K562 treated with DMSO at 1 percent for 12 hours (cell line): ENCODE results near the gene ECE2. TPM values are rescaled to one million over a fixed set of nuclear protein-coding genes. Genes with fewer than 3 reads are reported as not detected.

Source experiments
- total RNA-seq: library from RNA; unstranded; fragments of 300-600 nt; gene quantifications from 2 replicates; pipeline ENCODE4 v1.2.3, GENCODE V29; 2022; ENCODE audit not compliant: insufficient read depth

The ECE2 gene
- total RNA-seq: not detected in 2 replicates

DNA sequence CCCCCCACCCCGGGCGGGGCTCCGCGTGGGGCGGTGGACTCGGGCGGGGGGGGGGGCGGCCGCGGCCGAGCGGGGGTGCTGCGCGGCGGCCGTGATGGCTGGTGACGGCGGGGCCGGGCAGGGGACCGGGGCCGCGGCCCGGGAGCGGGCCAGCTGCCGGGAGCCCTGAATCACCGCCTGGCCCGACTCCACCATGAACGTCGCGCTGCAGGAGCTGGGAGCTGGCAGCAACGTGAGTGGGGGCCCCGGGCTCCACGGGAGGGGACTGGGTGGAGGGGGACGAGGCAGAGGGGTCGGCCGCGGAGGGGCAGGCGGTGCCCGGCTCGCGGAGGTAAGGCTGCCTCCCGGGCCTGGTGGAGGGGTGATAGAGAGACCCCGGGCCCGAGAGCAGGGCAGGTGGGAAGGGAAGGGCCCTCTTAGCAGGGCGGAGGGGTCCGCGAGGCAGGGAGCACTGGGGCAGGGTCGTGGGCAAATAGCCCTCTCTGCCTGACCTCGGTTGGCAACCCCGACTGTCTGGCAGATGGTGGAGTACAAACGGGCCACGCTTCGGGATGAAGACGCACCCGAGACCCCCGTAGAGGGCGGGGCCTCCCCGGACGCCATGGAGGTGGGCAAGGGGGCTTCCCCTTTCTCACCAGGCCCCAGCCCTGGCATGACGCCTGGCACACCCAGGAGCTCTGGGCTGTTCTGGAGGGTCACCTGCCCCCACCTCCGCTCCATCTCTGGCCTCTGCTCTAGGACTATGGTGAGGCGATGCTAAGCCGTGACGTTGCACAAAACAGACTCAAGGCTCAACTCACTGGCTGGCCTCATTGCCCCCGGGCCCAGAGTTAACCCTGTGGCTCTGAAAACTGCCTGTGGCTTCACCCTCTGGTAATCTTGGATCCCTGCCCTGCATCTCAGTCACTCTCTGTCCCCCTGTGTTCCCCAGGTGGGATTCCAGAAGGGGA, at the start of gene ECE2:
Gene ECE2 (plus strand): TSS at position 62 of the 950 bp plus-strand sequence. CDS start 132 bp downstream, at position 194.

DNA sequence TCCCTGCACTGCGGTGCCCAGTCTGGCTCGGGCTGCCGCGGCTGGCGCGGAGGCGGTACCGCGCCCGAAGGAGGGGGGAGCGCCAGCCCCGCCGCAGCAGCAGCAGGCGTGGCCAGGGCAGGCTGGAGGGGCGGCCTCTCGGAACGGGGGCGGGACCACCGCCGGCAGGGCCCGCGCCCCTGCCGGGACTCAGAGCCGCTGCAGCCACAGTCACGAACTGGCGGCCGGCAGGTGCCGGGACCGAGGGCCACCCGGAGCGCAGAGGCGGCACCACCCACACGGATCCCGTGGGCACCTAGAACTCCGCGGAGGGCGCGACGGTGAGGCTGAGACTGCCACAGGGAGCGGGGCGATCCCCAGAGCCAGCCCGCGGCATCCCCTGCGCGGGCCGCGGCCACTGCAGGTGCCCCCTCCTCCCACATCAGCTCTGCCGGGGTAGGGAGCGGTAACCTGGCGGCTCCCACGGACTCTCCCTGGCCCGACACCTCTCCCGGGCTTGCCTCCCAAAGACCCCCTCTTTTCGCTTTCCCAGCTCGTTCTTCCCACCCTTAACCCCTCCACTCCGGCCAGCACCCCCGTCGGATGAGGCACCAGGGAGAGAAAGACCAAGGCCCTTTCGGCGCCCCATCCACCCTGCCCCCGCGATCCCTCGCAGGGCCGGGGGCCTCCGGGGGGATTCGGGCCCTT, 46.3 kb upstream of the ECE2 start, which contains the start of gene VWA5B2:
Gene VWA5B2 (plus strand): TSS at position 192 of the 687 bp plus-strand sequence. CDS start 944 bp downstream, outside the sequence.

DNA sequence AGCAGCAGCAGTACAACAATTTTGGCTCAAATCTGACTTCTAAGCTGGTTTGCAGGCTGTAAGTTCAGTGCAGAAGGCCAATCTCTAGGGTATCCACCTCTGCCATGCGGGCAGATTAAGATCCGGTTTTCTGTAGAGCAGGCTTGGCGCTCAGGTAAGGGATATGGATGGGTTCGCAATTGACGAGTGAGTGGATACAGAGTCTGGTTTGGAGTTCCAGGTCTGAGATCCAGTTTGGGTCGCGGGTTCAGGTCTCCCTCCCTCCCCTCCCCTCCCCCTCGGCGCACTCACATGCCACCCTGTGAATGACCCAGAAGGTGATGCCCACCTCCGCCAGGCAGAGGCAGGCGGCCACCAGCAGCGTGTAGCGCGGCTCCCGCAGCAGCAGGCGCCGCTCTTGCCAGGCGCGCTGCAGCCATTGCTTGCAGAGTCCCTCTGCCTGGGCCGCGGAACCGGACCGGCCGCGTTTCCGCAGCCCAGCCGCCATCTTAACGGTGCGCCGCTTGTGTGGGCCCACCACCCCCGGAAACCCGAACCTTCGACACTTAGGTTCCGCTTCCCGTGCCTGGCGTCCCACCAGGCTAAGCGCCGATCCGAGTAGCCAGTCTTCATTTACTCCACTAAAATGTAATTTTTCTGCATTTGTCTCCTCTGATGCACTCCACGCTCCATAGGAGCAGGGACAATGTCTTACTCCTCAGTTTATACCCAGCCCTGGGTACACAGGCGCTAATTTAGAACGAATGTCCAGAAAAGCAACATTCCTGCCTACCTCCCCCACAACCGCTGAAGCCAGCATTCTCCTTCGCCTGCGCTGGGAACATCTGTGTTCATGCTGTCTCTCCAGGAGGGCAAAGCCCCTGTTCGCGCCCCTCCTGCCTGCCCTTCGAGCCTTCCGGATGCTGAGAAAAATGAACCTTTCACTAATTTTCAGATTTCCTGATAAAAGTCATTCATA, 27.1 kb upstream of the ECE2 start, which contains the start of gene ALG3:
Gene ALG3 (minus strand): TSS at position 509 of the 958 bp plus-strand sequence. CDS start 22 bp downstream, at position 487.

DNA sequence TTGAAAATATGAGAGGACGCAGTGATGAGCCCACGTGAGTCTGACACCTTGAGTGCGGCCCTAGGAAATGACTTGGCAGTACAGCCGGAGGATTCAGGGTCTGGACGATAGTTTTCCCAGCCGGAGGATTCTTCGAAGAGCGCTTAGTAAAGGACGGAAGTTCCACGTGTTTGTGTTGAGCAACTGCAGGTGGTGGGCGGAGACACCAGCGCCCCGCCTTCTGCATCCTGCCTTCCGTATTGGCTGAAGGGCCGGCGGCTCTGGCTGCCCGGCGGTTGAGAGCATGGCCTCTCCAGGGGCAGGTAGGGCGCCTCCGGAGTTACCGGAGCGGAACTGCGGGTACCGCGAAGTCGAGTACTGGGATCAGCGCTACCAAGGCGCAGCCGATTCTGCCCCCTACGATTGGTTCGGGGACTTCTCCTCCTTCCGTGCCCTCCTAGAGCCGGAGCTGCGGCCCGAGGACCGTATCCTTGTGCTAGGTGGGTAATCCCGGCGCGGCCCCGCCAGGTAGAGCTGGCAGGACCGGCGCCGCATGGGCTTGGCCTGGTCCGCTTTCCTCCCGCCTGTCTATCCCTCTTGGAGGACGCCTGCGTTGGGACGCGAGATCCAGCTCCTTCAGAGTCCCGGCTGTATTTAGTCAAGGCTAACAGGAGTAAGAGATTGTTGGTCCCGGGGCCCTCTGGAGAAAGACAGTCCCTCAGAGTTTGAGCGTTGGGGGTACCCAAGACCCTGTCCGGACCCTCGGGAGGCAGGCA, 26.2 kb upstream of the ECE2 start, which contains the start of gene EEF1AKMT4:
Gene EEF1AKMT4 (plus strand): TSS at position 261 of the 755 bp plus-strand sequence. CDS start 23 bp downstream, at position 284.

DNA sequence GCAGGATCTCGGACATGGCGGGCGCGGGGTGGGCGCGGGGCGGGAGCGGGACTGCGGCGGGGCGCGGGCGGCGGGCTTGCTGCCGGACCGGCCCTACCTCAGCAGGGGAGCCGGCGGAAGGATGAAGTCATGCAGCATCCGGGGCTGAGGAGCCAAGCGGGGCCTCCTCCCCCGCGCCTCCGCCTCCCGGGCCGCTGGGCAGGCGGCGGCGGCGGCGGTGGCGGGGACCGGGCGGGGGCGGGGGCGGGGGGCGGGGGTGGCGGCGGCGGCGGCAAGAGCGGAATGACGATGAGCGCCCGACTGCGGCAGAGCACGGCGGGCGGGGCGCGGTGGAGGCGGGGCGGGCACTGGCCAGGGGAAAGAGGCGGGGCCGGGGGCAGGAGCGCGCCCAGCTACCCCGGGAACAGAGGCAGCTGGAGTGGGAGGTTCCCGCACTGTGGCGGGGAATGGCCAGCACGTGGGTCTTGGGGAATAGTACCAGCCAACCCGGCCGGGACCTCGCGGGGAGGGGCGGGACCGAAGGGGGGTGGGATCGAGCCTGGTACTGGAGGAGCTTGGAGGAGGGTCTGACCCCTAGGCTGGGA, 14.5 kb upstream of the ECE2 start, which contains the start of gene CAMK2N2:
Gene CAMK2N2 (minus strand): TSS at position 284 of the 584 bp plus-strand sequence. CDS start 268 bp downstream, at position 16.

DNA sequence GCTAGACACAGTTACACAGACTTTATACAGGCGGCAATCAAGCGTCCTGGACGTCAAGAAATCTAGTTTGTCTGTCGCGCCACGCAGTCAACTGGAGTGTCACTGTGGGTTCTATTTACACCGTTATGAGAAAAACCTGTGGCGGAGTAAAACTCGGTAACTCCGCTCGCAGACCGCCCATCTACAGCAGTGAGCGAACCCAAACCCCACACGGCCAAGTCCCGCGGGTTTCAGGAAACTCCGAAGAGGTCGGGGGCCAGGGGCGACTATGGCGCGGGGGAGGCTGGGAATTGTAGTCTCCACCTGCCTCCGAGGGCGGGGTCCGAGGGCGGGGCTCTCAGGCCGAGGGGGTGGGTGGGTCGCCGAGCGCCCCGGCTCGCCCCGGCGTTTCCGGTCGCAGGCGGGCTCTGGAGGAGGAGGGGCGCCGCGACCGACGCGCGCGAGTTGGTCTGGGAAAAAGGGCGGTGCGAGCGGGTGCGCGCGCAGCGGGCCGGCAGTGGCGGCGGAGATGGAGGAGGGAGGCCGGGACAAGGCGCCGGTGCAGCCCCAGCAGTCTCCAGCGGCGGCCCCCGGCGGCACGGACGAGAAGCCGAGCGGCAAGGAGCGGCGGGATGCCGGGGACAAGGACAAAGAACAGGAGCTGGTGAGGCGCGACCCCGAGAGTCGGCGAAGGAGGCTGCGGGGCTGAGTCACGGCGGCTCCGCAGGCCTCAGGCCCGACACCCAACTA, 23.1 kb downstream of the ECE2 start, which contains the start of gene PSMD2:
Gene PSMD2 (plus strand): TSS at position 483 of the 729 bp plus-strand sequence. CDS start 26 bp downstream, at position 509.

DNA sequence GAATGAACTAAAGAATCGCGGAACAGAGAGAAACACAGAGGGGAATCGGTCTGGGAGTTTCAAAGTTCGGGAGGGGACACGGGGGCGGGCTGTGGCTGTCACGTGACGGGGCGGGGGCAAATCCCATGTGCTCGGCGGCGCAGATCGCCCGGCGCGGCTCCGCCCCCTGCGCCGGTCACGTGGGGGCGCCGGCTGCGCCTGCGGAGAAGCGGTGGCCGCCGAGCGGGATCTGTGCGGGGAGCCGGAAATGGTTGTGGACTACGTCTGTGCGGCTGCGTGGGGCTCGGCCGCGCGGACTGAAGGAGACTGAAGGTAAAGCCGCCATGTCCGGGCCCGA, 38.5 kb downstream of the ECE2 start, which contains the start of gene EIF4G1:
Gene EIF4G1 (plus strand): TSS at position 244 of the 337 bp plus-strand sequence. CDS start 1,191 bp downstream, outside the sequence.

DNA sequence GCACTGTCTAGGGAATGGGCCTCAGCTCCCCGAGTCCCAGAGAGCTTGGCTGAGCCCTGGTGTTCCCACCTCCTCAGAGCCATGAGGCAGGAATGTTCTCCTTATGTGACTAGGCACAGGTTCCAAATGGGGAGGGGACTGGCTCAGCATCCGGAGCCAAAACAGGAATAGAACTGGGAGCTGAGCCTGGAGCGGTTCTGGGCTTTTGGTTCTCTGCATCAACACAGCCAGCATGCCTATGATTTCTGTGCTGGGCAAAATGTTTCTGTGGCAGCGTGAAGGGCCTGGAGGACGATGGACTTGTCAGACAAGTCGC, 61.5 kb downstream of the ECE2 start, which contains the start of gene FAM131A:
Gene FAM131A (plus strand): TSS at position 202 of the 316 bp plus-strand sequence. CDS start 31 bp downstream, at position 233.

Other genes with a start within 250 kb of the ECE2 start
- not detected in 2 replicates for gene HTR3D, start 244.3 kb upstream of the ECE2 start, total RNA-seq
- gene HTR3C, start 223.0 kb upstream of the ECE2 start, total RNA-seq: not detected in 2 replicates
- gene HTR3E, start 179.0 kb upstream of the ECE2 start, total RNA-seq: not detected in 2 replicates
- gene EIF2B5, start 140.7 kb upstream of the ECE2 start, total RNA-seq: 43.2 and 69.8 TPM in 2 replicates
- gene DVL3, start 120.6 kb upstream of the ECE2 start, total RNA-seq: 18.5 and 63.6 TPM in 2 replicates
- 473 and 546 TPM in 2 replicates for gene AP2M1, start 101.2 kb upstream of the ECE2 start, total RNA-seq
- gene ABCF3, start 89.8 kb upstream of the ECE2 start, total RNA-seq: 37.1 and 46.9 TPM in 2 replicates
- not detected in 2 replicates for gene VWA5B2, start 46.4 kb upstream of the ECE2 start, total RNA-seq
- gene ALG3, start 27.1 kb upstream of the ECE2 start, total RNA-seq: 64.3 and 90.9 TPM in 2 replicates
- gene EEF1AKMT4, start 26.4 kb upstream of the ECE2 start, total RNA-seq: 10.6 and 16.2 TPM in 2 replicates
- gene CAMK2N2, start 14.5 kb upstream of the ECE2 start, total RNA-seq: not detected in 2 replicates
- 273 and 379 TPM in 2 replicates for gene PSMD2, start 23.2 kb downstream of the ECE2 start, total RNA-seq
- gene EIF4G1, start 38.6 kb downstream of the ECE2 start, total RNA-seq: 136 and 214 TPM in 2 replicates
- gene FAM131A, start 61.6 kb downstream of the ECE2 start, total RNA-seq: 15.2 and 18.3 TPM in 2 replicates
- gene CLCN2, start 85.6 kb downstream of the ECE2 start, total RNA-seq: 5.2 and 12.0 TPM in 2 replicates
- gene POLR2H, start 85.7 kb downstream of the ECE2 start, total RNA-seq: 101 and 109 TPM in 2 replicates
- 0.62 TPM in 1 of 2 replicates, not detected in the other for gene THPO, start 102.2 kb downstream of the ECE2 start, total RNA-seq
- 0.41 and 3.4 TPM in 2 replicates for gene CHRD, start 104.0 kb downstream of the ECE2 start, total RNA-seq